Measurements from ENCODE around the gene SSC5D. TPM values are rescaled to one million over a fixed set of nuclear protein-coding genes. Genes with fewer than 3 reads are reported as not detected.

The SSC5D gene
- total RNA-seq, 4 donors from 2014 or later = 2.8 to 10.3 (median 5.0) TPM

DNA sequence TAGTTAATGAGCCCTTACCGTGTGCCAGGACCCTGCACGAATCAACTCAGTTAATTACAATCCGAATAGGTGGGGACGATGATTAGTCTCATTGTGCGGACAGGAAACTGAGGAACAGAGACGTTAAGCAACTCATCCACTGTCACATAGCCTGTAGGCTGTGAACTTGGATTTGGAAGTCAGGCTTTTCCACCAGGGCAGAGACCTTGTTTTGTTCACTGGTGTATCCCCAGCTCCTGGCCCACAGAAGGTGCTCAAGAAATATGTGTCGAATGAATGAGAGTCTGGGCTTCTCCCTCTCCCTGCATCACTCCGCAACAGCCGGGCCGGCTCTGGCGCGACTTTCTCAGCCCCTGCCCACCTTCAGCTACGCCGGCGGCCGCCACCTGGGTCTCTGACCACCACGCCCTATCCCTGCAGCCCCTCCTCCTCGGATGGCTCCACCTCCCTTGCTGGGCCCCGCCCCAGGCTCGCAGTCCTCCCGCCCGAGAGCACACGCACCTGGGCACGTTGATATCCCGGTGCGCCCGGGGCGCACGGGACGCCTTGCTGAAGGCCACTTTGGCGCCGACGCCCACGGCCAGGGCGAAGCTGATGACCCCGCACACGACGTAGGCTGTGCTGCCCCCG lies 46.4 kb upstream of the SSC5D start:
- no peak overlapping the region for H3K27ac ChIP-seq
- H3K36me3 ChIP-seq = no peaks in the 10 kb centered on the region
- TF ChIP-seq, protein P1, sequence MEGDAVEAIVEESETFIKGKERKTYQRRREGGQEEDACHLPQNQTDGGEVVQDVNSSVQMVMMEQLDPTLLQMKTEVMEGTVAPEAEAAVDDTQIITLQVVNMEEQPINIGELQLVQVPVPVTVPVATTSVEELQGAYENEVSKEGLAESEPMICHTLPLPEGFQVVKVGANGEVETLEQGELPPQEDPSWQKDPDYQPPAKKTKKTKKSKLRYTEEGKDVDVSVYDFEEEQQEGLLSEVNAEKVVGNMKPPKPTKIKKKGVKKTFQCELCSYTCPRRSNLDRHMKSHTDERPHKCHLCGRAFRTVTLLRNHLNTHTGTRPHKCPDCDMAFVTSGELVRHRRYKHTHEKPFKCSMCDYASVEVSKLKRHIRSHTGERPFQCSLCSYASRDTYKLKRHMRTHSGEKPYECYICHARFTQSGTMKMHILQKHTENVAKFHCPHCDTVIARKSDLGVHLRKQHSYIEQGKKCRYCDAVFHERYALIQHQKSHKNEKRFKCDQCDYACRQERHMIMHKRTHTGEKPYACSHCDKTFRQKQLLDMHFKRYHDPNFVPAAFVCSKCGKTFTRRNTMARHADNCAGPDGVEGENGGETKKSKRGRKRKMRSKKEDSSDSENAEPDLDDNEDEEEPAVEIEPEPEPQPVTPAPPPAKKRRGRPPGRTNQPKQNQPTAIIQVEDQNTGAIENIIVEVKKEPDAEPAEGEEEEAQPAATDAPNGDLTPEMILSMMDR (IDR thresholded peaks at IDR 0.05) = no peak
- TF ChIP-seq POLR2A (IDR thresholded peaks at IDR 0.05) = no peak
- peaks cover 0 to 24% (median 9%) of the 10 kb centered on the region in 4 donors for H3K4me1 ChIP-seq
- no peaks in the 10 kb centered on the region for H3K9me3 ChIP-seq
- peaks cover 0 to 57% of the 10 kb centered on the region in 2 donors for H3K27me3 ChIP-seq
- no peak for DNase-seq
- H3K4me3 ChIP-seq = no peak overlapping the region

DNA sequence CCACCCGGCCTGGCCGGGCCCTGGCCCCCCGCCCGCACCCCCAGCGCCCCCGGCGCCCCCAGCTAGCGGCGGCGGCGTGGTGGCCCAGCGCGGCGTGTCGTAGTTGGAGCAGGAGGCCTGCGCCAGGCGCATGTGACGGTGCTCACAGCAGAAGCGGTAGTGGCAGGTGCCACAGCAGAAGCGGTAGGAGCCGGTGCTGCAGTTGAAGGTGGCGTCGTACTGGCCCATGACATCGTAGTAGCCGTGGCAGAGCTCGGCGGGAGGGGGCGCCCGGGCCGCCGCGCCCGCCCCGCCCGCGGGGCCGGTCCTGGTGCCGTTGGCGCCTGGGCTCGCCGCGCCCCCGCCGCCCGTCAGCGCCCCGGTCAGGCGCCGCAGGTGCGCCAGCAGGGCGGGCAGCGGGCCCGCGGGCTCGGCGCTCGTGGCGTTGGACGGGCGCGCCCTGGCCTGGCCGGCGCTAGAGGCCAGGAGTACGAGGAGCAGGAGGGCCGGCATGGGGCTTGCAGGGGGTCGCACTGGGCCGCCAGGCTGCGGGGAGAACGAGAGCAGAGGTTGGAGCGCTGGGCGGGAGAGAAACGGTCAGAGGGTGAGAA lies 45.8 kb upstream of the SSC5D start:
- no peak for DNase-seq
- Histone ChIP-seq H3K4me3 (no peak overlapping the region), H3K27me3 (peaks cover 0 to 55% of the 10 kb centered on the region in 2 donors), H3K27ac (no peak overlapping the region), H3K9me3 (no peaks in the 10 kb centered on the region), H3K4me1 (peaks cover 0 to 24% (median 9%) of the 10 kb centered on the region in 4 donors), H3K36me3 (no peaks in the 10 kb centered on the region)
- TF ChIP-seq, protein P1 (IDR thresholded peaks at IDR 0.05) = no peak
- no peak for TF ChIP-seq POLR2A (IDR thresholded peaks at IDR 0.05)

DNA sequence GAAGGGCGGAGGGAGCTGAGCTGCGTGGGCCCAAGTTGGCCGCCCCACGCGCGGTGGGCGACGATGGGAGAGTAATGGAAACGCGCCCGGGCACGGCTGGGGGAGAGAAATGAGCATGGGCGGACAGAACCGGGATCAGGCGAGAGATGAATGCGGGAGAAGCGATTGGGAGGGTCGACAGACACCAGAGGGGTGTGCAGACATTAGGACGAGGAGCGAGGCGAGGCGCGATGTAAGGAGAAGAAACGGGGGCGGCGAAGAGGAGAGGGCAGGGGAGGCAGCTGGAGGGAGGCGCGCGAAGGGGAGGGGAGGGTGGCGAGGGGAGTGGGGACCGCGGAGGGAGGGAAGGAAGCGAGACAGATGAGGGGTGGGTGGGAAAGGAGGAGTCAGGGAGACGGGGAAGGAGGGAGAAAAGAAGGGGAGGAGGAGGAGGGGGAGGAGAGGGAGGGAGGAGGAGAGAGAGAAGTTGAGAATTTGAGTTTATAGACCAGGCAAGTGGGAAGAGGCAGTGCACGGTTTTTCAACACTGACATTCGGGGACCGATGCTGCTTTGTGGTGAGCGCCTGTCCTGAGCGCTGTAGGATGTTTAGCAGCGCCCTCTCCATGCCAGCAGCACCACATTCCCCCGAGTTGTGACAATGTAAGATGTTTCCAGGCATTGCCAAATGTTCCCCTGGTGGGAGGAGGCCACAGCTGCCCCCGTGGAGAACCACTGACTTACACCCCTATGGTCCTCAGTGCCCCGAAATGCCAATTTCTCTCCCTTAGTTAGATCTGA lies 45.0 kb upstream of the SSC5D start, which contains the start of gene SHISA7:
TSS of gene SHISA7 (minus strand) at position 256 of the 779 bp plus-strand sequence. CDS start 437 bp downstream, outside the sequence.
- H3K4me1 ChIP-seq = peaks cover 0 to 24% (median 9%) of the 10 kb centered on the region in 4 donors
- no peaks in the 10 kb centered on the region for H3K36me3 ChIP-seq
- H3K4me3 ChIP-seq = no peak within 1 kb of the TSS
- no peaks in the 10 kb centered on the region for H3K9me3 ChIP-seq
- H3K27me3 ChIP-seq = peaks cover 0 to 47% of the 10 kb centered on the region in 2 donors
- no peak for DNase-seq
- H3K27ac ChIP-seq = no peak within 1 kb of the TSS
- TF ChIP-seq POLR2A (IDR thresholded peaks at IDR 0.05) = no peak
- TF ChIP-seq, protein P1 (IDR thresholded peaks at IDR 0.05) = no peak

DNA sequence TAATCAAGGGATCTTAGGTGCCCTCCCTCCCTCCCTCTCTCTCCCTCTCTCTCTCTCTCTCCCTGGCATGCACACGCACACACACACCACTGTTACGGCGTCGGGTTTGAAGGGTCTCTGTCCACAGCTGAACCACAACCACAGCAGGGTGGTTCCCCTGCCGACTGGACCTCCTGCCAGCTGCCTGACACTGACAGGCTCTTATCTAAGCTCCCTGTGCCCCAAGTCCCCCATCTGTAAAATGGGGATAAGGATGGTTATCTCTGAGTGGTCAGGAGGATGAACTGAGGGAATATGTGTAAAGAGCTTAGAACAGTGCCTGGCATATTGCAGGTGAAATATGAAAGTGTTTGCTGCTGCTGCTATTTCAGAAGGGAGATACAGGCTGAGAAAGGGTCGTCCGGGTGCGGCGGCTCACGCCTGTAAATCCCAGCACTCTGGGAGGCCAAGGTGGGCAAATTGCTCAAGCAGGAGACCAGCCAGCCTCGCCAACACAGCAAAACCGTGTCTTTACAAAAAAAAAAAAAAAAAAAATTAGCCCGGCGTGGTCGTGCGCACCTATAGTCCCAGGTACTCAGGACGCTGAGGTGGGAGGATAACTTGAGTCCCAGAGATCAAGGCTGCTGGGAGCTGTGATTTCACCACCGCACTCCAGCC lies 44.3 kb upstream of the SSC5D start:
- Histone ChIP-seq H3K27me3 (peaks cover 0 to 47% of the 10 kb centered on the region in 2 donors), H3K4me1 (peaks cover 0 to 24% (median 9%) of the 10 kb centered on the region in 4 donors), H3K4me3 (no peak overlapping the region), H3K36me3 (no peaks in the 10 kb centered on the region), H3K27ac (no peak overlapping the region), H3K9me3 (no peaks in the 10 kb centered on the region)
- TF ChIP-seq POLR2A (IDR thresholded peaks at IDR 0.05) = no peak
- TF ChIP-seq, protein P1 (IDR thresholded peaks at IDR 0.05) = no peak
- no peak for DNase-seq

DNA sequence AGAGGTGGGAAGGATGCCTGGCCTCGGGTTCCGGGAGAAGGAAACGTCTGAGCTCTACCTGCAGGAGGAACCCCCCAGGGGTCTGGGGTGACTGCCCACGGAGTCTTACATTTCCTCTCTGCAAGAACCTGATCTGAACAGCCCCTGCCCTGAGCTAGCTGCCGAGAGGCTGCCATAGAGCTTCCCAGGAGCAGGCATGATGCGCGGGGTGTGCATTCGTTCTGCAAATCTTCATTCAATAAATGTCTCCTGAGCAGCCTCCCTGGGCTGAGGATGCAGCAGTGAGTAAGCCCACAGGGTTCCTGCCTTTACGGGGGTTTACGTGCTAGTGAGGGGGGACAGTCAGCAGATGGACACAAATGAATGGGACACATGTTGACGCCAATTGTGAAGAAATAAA lies 43.6 kb upstream of the SSC5D start:
- Histone ChIP-seq H3K4me1 (peaks cover 0 to 24% (median 9%) of the 10 kb centered on the region in 4 donors), H3K36me3 (no peaks in the 10 kb centered on the region), H3K9me3 (no peaks in the 10 kb centered on the region), H3K27me3 (peaks cover 0 to 51% of the 10 kb centered on the region in 2 donors), H3K27ac (no peak overlapping the region), H3K4me3 (no peak overlapping the region)
- TF ChIP-seq, protein P1 (IDR thresholded peaks at IDR 0.05) = no peak
- TF ChIP-seq POLR2A (IDR thresholded peaks at IDR 0.05) = no peak
- DNase-seq = no peak

Data from Peyer's patch (tissue), 4 donors.